GM21360 (cell line): ENCODE results near the gene UROC1.

Experiments used
- ATAC-seq: cut with Tn5 transposase; IDR thresholded peaks from one replicate; pipeline ENCODE4 v1.9.1; 2021; ENCODE audit warnings: mild to moderate bottlenecking, moderate library complexity; ENCODE audit not compliant: unreplicated experiment

UROC1 gene

GRCh38 chr3:126464997-126465396, 52.6 kb downstream of the UROC1 start:
- no peak for ATAC-seq

- no peak for ATAC-seq
These were observed 53.1 kb downstream of the UROC1 start for GRCh38 chr3:126464494-126464893.

DNA sequence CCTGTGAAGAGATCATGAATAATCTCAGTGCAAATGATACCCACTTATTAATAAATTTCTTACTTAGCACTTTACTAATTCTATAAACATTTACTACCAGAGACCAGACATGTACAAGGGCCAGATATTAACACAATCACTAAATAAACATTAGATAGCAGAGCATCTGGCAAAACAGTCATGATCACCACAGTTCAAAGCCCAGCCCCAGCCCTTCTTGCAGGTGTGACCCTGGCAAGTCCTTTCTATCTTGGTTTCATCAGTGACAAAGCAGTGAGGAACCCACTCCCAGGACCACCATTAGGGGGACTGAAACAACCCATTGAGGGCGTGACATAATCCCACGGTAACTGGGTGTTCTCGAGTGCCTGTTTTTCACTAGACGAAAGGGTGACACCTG, 53.5 kb downstream of the UROC1 start:
- ATAC-seq = no peak

DNA sequence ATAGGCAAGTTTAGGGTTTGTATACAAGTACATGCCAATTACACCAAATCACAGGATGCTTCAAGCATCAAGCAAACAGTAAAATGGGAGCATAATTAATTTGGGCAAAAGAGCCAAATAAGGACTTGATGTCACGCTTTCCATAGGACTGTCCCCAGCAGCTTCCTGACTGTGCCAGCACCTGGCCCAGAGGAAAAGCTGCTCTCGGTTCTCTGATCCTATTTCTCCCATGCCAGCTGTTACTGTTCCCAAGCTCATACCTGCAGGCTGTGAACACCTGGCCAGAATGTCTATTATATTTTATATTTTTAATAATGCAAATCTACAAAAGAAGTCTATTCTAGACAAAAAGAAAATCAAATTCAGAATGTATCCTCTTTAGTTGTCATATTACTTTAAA, 54.1 kb downstream of the UROC1 start:
- no peak for ATAC-seq

DNA sequence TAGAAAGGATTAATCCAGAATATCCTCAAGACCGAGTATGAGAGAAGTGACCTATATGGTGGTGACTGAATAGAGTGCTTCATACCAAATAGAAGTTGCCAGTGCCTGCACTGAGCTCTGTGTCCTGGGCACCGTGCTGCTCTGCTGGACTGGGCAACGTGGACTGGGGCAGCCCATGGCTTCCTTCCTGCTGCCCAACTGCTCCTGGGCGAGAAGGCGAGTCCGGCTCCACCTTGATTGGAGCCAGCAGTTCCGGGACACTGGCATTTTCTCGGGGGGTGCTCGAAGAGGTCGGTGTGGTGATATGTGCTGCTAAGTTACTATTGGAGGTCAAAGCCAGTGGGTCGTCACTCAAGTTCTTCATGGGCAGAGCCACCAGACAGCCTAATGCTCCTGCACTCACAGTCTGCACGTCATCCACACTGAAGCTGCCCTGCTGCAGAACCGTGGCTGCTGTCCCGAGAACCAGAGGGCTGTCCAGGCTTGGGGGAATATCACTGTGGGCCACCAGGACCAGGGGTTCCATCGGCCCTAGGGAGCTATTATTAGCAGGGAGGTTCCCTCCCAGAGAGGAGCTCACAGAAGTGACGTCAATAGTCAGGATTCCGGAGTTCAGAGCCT, 56.0 kb downstream of the UROC1 start:
- ATAC-seq = no peak

DNA sequence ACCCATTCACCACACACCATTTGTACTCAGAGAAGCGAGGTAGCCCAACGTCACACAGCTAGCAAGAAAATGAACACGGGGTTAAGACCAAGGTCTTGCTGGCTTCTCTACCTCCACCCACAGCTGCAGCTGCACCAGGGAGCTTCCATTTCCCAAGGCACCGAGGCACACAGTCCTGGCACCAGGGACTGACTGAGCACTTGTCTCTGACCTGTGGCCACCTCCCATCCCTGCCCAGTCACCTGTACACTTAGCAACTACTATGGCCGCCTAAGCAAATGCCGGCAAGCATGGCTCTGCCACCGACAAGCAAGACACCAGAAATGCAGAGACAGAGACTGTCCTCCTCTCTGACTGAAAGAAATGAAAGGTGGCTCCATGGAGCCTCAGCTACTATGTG, 57.2 kb downstream of the UROC1 start:
- no peak for ATAC-seq

DNA sequence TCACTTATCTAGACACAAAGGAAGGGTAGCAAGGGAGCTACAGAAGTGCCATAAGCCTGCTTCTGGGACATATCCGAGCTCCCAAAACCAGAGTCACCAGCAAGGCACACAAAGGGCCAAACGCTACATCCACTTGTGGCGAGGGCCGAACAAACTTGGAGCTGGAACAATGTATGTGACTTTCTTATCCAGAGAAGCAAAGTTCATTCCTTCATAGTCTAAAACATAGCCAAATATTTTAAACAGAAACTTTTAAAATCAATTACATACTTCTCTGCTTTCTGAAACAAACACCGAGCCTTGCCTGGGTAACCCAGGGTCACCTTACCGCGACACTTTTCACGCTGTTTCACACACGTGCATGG, 57.8 kb downstream of the UROC1 start:
- ATAC-seq = no peak

GRCh38 chr3:126459111-126459762, 58.3 kb downstream of the UROC1 start:
- ATAC-seq = no peak

DNA sequence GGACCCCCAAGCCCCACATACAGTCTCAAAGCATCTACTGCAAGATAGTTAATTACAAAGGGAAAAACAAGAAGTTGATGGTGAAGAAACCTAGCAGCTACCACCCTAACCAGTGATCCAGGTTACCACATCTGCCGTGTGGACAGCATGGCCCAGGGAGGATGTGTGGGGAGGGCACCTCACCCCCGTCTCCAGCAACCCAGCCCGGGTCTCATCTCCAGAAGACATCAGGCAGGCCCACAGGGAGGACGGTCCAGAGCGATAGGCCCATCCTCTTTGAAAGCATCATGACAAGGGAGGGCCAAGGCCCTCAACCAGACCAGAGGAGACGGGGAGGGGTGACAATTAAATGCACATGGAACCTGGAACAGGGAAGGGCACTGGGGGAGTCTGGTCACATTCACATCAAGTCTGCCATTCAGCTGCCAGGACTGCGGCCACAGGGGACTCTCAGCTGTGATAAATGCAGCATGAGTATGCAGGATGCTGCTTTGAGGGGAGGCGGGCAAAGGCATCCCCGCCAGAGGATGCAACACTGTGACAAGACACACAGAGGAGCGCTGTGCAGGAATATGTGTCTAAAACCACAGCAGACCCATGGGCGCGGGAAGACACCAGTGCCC, 60.7 kb downstream of the UROC1 start:
- ATAC-seq = no peak

DNA sequence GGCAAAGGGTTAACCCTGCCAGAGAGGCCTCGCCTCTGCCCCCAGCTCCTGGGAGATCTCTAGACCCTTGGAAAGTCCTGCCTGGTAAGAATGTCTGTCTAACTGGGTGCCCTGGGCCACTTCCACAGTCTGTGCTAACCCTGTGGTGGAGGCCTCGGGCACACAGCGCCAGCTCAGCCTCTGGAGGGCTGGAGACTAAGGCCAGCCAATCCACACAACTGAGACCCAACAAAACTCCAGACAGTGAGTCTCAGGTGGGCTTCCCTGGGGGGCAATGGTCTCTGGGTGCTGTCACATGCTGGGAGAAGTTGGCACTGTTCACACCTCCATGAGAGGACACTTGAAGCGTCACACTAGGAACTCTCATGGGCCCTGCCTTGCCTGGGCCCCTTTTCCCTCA, 61.4 kb downstream of the UROC1 start:
- ATAC-seq = no peak

- ATAC-seq = no peak
These were observed 63.0 kb downstream of the UROC1 start for GRCh38 chr3:126454437-126455198.

GRCh38 chr3:126454025-126454424, 63.5 kb downstream of the UROC1 start:
- no peak for ATAC-seq

GRCh38 chr3:126452213-126452612, 65.4 kb downstream of the UROC1 start:
- ATAC-seq = no peak

GRCh38 chr3:126451511-126451910, 66.1 kb downstream of the UROC1 start:
- no peak for ATAC-seq

DNA sequence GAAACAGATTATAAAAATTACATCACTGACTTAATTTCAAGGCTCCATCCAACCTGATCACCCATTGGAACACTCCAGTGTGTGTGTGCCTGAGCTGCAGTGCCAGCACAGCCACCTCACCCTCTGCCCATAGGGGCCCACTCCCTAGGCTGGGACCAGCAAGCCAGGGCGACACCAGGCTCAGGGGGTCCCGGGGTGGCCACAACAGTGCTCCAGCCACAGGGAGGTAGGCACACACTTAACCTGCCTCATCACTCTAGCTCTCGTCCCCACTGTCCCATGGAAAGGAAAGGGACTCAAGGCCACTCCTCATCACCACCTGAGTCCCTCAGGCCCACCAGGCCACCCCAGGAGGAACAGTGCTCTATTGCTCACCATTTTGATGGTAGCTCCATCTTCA, 66.8 kb downstream of the UROC1 start:
- ATAC-seq = no peak

DNA sequence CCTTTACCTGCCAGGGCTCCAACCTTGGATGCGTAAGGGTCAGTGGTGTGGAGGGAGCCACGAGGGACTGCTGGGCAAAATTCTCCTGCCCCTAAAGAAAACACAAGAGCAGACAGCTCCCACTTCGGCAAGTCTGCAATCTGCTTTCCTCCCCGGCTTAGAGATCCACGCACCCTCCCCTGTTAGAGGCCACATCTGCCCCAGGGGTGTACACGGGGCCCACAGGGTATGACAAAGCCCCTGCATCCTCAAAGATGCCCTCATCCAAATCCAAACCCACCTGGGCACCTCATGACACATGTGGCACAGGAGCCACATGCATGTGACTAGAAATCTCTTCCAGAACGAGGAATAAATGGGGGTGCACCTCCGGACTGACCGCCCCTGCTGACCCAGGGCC, 67.4 kb downstream of the UROC1 start:
- ATAC-seq = no peak

- no peak for ATAC-seq
These were observed 67.9 kb downstream of the UROC1 start for GRCh38 chr3:126449621-126450051.

DNA sequence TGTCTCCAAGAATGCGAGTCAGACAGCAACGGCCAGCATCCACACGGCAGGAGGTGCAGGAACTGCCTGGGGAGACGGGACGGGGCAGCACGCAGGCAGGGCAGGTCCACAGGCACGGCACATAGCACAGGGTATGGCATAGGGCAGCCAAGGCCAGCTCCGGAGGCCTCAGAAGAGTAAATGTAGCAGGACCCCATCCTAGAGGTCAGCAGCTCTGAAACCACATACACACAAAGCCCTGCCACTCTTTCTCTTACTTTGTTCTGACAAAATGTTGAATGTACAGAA, 68.7 kb downstream of the UROC1 start:
- no peak for ATAC-seq

DNA sequence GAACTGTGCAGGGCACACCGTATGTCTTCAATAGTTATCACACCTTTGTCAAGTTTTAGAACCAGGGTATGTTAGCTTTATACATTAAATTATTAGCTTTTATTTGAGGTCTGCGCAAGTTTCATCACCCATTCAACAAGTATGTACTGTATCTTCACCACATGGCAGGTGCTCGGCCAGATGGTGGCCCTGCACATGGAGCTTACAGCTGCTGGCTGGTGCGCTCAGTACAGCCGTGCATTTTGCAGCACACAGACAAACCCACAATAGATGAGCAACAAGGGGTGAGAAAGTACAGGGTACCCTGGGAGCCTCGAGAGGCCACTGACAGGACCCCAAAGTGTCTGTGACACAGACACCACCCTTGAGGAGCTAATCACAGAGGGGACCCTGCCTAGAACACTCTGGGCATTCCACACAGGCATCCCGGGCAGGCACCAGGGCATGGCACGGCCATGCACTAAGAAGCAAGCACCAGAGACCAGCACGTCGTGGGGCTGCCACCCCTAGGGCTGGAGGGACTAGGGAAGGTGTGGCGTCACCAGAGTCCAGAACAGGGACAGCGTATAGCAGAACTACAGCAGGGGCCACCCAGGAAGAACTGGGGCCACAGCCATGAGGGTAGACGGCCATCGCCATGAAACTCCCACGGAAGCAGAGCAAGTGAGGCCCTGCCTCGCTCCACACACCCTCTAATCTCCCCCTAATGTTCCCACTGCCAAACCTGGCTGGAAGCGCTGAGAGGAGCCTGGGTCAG, 69.3 kb downstream of the UROC1 start:
- ATAC-seq = no peak

- no peak for ATAC-seq
These were observed 70.0 kb downstream of the UROC1 start for GRCh38 chr3:126447456-126448106.

DNA sequence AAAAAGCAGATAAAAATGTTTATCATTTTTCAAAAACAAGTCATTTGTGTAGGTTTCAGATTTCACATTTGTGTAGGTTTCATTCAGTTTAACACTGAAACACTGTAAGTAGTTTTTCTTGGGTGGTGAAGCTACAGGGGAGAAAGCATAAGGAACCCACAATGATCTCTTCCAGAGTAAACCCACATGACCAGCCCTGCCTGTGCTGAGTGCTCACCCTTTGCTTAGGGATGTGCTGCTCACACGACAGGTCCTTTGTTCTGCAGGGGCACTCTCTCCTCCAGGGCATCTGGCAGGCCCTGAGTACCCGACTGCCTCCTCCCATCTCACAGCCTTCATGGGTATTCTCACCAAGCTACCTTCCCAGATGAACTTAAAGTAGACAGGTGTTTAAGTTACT, 70.8 kb downstream of the UROC1 start:
- ATAC-seq = no peak
